Hindlimb muscle (tissue), 1 donor: ENCODE measurements around the gene FNIP1. TPM values are rescaled to one million over a fixed set of nuclear protein-coding genes. Genes with fewer than 3 reads are reported as not detected.
"Not testable (repeated sequence)": the region's sequence is repeated elsewhere in the genome, so short reads cannot be mapped to it uniquely, and the experiment has no call there.

Source experiments
- DNase-seq: peaks from one replicate; pipeline ENCODE4 v3.0.0-alpha.2; 2013
- polyA plus RNA-seq: library from polyadenylated mRNA; unstranded; fragments of 120-200 nt; gene quantifications from one replicate; pipeline ENCODE4 v1.2.1, GENCODE V29; 2013; ENCODE audit not compliant: insufficient read length

Gene FNIP1
- 12.7 TPM for polyA plus RNA-seq

DNA sequence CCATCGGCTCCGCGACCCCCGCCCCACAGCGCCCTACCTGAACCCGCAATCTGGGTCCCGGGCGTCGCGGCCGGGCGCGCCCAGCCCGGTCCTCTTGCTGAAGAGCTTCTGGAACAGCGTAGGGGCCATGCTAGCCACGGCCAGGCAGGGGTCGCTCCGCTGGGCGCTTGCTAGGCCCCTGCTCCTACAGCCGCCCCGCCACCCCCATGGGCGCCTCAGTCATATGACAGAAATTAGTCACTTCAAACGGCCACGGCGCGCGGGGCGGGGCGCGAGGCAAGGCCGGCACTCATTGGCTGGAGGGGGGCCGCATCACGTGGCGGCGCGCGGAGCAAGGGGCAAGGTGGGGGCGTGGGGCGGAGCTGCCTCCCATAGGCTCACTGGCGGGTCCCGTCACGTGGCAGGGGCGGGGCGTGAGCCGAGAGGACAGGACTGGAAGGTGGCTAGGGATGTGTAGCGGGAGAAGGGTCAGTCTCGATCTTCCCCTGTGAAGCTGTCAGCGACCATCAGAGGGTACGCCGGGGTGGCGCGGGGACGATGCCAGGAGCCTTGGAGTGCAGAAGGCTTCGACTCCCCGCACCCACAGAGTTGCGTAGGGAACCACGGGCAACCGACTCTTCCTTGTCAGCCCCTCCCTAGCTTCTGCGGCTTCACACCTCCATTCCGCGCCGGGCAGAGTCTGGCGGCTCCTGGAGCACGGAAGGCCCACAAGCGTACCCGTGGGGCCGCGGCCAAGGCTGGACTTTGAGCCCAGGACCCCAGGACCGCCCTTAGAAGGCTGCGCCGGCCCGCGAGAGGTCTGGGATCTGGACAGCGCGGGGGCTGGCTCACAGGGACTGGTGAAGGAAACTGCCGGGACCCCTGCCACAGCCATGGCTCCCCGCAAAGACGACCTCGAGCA, at the start of gene FNIP1:
Gene FNIP1, minus strand, starts transcription at position 225 of the 901 bp plus-strand sequence. Its CDS starts 96 bp downstream, at position 129.
- DNase-seq = peak; percentile 97

DNA sequence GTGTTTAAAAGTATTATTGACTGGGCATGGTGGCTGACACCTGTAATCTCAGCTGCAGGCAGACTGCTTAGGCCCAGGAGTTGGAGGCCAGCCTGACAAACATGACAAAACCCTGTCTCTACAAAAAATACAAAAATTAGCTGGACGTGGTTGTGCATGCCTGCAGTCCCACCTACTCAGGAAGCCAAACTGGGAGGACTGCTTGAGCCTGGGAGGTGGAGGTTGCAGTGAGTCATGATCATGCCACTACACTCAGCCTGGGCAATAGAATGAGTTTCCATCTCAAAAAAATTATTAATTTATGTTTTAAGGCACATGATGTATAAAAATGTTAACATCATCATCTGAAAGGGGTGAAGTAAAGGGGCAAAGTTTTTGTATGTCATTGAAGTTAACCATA, 49.7 kb upstream of the FNIP1 start:
- DNase-seq = no peak

DNA sequence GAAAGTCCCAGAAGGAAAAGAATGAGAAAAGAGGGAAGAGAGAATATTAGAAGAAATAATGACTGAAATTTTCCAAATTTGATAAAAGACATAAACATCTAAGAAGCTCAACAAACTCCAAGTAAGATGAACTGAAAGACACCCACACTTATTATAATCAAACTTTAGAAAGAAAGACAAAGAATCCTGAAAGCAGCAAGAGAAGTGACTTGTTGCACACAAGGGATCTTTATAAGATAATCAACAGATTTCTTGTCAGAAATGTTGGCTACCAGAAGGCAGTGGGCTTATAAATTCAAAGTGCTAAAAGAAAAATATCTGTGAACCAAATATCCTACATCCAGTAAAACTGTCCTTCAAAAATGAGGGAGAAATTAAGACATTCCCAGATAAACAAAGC, 49.0 kb upstream of the FNIP1 start:
- no peak for DNase-seq

DNA sequence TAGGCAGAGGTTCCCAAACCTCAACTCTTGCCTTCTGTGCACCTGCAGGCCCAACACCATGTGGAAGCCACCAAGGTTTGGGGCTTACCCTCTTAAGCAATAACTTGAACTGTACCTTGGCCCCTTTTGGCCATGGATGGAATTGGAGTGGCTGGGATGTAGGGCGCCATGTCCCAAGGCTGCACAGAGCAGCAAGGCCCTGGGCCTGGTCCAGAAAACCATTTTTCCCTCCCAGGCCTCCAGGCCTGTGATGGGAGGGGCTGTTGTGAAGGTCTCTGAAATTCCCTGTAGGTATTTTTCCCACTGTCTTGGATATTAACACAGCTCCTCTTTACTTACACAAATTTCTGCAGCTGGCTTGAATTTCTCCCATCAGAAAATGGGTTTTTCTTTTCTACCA, 46.2 kb upstream of the FNIP1 start:
- DNase-seq = not testable (repeated sequence)

DNA sequence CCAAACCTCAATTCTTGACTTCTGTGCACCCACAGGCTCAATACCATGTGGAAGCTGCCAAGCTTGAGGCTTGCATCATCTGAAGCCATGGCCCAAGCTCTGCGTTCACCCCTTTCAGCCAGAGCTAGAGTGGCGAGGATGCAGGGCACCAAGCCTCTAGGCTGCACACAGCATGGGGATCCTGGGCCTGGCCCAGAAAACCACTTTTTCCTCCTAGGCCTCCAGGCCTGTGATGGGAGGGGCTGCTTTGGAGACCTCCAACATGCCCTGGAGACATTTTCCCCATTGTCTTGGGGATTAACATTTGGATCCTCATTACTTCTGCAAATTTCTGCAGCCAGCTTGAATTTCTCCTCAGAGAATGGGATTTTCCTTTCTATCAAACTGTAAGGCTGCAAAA, 35.9 kb upstream of the FNIP1 start:
- not testable (repeated sequence) for DNase-seq

DNA sequence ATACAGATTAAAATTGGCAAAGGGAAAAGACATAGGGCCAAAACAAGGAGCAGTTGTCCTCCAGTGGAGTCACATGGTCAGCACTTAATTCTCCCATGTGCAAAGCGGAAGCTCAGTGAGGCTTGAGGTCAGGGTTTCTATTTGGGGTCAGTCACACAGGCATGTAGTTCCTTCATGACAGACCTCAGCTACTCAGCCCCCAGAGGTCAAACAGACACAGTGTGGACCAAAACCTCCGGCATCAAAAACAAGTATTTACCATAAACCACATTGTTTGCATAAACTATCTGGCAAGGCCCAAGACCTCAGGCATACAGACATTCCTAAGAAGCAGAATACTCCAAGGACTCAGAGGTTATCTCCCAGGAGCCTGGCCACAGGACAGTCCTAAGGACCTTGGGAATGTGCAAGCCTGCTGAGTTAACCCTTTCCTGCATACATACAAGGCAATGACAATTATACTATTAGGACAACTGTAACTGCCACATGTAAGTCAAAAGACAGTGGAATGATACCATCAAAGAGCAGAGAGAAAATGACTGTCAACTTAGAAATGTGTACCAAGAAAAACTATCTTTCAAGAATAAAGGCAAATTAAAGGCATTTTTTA, 28.7 kb upstream of the FNIP1 start:
- DNase-seq = no peak

DNA sequence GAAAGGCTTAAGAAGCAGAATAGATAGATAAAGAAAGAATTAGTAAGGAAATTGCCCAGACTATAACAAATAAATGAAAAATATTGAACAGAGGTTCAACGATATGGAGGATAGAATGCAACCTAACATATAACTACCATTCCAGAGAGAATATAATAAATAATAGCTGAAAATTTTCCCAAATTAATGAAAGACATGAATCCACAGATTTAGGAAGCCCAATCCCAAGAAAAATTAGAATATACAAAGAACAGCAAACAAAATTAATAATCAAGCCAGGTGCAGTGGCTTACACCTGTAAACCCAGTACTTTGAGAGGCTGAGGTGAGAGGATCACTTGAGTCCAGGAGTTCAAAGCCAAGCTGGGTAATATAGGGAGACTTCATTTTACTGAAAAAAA, 27.8 kb upstream of the FNIP1 start:
- no peak for DNase-seq

DNA sequence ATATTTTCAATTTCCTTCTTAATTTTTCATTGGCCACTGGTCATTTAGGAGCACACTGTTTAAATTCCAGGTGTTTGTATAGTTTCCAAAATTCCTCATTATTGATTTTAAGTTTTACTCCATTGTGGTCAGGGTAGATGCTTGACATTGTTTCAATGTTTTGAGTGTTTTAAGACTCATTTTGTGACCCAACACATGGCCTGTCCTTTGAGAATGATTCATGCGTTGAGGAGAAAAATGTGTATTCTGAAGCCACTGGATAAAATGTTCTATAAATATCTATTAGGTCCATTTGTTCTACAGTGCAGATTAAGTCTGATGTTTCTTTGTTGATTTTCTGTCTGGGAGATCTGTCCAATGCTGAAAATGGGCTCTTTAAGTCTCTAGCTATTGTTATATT, 24.4 kb upstream of the FNIP1 start:
- no peak for DNase-seq

DNA sequence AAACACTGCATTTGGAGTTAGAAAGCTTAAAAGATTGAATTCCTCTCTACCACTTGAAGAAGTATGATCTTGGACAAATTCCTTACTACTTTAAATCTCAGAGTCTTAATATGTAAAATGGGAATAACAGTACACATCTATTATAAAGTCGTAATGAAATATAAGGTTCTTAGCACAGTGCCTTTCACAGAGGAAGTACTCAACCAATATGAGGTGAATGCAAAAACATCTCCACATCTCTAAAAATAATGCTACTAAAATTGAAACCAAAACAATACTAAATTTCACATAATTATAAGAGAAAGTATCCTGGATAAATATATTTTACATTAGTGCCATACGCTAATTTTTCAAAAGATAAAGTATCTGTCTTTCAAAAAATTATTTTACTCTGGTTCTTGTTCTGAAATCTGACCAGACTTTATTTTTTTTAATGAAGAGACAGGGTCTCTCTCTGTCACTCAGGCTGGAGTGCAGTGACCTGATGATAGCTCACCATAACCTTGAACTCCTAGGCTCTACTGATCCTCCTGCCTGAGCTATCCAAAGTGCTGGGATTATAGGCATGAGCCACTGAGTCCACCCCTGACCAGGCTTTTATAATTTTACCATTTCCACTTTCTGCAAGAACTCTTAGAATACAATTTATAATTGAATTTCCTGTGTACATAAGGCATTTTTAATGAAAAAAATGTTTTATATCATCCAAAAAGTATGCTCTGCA, 21.3 kb upstream of the FNIP1 start:
- DNase-seq = no peak

DNA sequence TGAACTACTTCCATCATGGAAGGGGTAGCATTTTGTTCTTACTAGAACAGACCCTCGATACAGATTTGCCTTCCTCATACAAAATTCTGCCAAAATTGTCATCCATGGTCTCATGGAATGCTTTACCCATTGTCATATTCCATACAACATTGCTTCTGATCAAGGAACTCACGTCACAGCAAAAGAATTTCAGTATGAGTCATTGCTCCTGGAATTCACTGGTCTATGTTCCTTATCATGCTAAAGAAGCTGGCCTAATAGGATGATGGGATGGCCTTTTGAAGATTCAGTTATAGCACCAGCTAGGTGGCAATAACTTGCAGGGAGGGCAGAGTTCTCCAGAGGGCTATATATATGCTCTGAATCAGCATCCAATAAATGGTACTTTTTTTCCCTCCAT, 18.2 kb upstream of the FNIP1 start:
- no peak for DNase-seq

DNA sequence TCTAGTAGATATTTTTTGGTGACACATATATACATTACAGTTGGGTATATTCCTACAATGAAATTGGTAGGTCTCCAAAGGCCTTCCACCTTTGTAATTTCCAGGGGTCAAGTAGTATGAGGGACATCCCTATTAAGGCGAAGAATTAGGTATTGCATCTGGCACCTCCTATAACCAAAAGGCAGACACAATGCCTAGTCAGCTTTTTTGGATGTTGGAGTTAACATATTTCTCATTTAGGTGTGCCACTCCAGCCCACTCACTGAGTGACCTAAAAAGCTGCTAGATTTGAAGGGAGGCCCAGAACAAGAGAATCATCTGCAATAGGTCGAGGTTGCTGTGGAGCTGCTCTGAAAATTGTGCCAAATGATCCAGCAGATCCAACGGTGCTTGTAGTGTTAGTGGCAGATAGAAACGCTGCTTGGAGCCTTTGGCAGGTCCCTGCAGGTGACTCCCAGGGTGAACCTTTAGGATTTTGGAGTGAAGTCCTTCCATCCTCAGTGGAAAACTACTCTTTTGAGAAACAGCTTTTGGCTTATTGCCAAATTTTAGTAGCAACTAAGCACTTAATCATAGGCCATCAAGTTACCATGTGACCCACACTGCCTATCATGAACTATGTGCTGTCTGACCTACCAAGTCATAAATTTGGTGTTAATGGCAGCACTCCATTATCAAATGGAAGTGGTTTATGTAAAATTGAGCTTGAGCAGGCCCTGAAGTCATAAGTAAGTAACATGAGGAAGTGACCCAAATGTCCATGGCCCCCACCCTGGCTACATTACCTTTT, 15.7 kb upstream of the FNIP1 start:
- DNase-seq = no peak

DNA sequence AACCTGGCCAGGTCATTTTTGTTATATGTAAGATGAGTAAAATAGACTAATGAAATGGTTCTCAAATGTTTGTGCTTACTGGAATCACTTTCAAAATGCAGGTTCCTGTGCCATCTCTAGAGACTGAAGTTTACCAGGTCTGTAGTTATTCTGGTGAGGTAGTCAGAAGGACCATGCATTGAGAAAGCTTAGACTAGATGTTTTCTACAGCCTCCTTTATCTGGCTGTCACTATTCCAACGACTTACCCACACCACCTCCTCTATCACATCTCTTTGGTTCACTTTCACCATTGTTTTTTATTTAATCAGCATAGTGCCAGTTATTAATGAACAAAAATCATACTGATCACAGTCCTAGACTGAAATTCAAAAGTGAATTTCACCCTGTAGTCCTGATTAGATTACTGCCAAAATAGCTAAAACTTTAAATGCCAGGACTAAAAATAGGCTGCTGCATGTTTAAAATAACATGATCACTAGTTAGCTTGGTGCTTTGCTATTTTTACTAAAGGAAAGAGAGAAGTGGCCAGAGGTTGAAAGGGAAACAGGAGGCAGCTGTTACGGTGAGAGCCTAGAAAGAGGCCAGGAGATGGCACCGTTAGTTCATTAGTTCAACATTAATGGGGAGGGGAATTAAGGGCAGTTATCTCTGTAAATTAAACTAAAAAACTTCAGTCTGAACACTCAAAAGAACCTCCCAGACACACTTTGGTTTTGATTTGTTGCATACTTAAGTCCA, 13.9 kb upstream of the FNIP1 start:
- DNase-seq = no peak

DNA sequence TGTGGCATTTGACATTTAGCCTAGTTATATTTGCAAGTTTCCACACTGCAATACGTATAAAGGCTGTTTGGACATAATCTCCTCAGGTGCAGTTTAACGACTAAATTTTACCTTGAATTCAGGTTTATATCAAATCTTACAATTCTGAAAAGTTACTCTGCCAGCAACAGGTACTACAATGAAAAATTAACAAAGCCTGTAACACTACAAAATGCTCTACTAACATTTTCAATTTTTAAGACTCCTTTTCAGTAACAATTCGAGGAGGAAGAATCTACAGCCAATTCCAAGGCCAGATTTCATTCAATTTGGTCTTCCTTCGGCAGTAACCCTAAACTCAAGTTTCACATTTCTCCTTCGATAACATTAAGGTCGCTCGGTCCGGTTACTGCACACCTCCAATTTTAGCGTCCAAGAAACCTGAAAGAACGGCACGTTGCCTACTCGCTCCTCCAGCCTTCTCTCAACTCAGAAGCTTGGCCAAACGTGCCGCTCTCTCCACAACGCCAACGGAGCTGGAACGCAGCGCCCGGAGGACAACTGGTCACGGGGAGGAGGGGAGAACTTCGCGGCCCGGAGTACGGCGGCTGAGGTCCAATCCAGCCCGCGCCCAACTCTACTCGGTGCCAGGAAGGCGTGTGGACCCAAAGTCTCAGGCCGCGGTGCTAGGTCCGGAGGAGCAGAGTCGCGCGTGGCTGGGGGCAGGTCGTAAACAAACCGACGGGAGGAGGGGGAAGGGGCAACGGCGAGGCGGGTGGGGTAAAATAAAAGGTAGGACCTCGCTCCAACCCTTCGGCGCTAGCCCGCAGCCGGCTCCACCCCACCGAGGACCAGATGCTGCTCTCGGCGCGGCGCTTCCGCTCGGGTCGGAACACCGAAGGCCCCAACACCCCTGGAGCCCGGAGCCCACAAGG, 681 bp downstream of the FNIP1 start:
- DNase-seq = peak; percentile 56

DNA sequence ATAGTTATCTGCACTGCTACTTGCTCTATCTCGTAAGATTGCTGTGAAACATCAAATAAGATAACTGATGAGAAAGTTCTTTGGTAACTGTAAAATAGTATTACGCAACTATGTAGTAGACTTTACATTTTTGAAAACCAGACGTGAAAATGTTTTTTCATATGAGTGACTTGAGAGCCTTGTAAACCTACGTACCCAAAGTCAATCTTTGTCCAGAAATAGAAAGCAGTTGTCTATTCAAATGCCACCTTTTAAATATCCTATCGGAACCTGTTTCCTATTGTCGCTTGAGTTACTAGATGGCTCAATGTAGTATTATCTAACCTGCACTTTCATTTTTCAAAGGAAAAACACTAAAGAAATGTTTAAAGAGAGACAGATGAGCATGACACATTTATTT, 1.6 kb downstream of the FNIP1 start:
- no peak for DNase-seq

DNA sequence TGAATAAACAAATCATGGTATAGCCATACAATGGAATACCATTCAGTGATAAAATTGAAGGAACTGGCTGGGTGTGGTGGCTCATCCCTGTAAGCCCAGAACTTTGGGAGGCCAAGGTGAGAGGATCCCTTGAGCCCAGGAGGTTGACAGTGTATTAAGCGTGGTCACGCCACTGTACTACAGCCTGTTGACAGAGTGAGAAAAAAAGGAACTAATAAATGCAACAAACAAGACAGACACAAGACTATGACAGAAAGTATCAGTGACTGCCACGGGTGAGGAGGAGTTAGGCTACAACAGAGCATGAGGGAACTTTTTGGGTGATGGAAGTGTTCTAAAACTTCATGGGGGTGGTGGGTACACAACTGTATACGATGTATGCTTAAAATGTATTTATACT, 2.2 kb downstream of the FNIP1 start:
- DNase-seq = no peak

DNA sequence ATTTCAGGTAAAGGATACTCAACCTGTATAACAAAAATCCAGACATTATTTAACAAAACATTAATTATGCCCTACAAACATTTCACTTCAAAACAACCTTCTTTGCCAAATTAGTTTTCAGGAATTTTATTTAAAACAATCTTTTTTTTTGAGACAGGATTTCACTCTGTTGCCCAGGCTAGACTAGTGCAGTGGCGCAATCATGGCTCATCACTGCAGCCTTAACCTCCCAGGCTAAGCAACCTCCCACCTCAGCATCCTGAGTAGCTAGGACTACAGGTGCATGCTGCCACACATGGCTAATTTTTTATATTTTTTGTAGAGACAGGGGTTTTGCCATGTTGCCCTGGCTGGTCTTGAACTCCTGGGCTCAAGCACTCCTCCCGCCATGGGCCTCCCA, 3.9 kb downstream of the FNIP1 start:
- DNase-seq = no peak

DNA sequence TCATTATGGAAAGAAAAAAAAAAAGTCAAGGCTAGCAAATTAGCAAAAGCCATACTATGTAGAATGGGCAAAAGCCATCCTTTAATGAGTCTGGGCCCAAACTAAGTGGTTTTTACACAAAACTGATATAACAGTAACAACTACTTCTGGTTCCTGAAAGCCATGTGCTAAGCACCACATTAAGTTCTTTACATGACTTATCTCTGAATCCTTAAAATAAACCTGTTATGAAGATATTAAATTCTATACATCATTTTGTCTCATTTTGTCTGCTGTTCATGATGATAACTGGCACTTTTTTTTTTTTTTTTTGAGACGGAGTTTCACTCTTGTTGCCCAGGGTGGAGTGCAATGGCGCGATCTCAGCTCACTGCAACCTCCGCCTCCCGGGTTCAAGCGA, 5.0 kb downstream of the FNIP1 start:
- DNase-seq = no peak

DNA sequence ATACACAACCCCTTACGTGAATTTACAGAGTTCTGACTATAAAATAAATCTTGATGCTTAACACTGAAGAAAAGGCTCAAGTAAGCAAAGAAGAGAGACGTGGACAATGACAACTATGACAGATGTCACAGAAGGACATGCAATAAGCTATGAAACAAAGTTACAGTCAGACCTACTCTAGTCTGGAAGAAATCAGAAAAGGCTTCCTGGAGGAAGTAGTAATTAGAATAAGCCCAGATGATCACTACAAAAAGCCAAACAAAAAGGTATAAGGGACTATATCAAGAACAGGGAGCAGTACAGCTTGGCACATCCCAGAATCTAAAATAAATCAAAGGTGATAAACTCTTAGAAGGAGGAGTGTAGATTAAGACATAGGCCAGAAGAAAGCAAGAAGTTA, 6.3 kb downstream of the FNIP1 start:
- DNase-seq = no peak

DNA sequence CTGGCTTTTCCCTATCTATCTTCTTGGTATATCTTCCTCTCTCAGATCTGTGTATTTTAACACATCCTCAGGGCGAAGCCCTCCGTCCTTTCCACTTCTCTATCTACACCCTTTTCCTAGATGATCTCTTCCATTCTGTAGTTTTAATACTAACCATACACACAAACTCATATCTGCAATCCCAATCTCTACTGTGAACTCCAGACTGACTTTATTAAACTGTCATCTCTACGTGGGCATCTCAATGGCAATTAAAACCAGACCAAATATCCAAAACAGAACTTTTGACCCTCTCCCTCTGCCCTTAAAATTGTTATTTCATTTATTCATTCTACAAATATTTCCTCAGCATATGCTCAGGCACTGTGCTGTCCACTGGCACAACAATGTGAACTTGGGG, 7.1 kb downstream of the FNIP1 start:
- DNase-seq = no peak

DNA sequence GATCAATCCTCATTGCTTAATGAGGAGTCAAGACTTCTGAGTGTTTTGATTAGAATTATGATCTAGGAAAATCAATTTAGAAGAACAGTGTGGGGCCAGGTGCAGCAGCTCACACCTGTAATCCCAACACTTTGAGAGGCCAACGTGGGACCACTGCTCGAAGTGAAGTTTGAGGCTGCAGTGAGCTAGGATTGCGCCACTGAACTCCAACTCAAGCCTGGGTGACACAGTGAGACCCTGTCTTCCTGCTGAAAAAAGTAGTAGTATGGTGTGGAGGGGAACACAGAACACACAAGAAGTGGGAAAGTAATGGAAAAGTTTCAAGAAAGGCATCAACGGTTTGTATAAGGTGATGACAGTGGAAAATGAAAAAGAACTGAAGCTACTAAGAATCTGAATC, 9.1 kb downstream of the FNIP1 start:
- DNase-seq = no peak
